Activated CD8-positive, alpha-beta memory T cell treated with anti-CD3 and anti-CD28 coated beads for 48 hours (primary cell): ENCODE data around the gene ZMAT5.
A peak's percentile ranks its signal among the peaks of the same experiment; 100 is the strongest.

ENCODE experiments used
- DNase-seq, 3 experiments: peaks; one replicate each; pipeline ENCODE4 v3.0.0-alpha.2; 2020; ENCODE audit warnings: low read depth in 2 of 3, low spot score in 2 of 3

ZMAT5 gene

DNA sequence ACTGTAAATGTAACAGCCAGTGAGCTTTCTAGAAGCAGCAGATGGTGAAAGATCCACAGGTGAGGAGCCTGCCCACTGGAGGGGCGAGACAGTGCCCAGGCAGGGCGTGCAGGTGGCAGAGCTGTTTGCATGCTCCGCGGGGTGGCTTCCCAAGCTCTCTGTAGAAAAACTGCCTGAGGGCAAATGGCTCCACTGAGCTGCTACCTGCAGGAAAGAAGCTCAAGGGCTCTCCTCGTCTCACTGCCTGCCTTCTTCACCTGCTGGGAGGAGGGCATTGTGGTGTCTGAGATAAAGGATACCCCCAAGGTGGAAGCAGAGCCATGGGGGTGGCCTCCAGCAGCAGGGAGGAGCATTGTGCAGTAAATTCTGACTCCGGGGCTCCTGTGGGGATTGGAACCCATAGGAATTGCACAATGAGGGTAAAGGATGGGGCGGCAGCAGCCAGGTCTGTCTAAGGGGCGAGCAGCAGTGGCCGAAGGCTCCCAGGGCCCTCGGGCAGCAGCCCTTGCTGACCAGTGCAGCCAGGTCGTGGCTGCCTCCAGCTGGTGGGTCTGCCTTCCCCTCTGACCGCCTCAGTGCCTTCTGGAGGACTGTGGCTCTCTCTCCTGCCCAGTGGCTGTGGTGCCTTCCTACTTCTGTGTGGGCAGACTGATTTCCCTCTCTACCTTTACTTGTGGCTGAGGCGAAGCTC, 75.0 kb downstream of the ZMAT5 start:
- DNase-seq = no peak

- DNase-seq = no peak
Measured at GRCh38 chr22:29690476-29690875, 76.3 kb downstream of the ZMAT5 start.

DNA sequence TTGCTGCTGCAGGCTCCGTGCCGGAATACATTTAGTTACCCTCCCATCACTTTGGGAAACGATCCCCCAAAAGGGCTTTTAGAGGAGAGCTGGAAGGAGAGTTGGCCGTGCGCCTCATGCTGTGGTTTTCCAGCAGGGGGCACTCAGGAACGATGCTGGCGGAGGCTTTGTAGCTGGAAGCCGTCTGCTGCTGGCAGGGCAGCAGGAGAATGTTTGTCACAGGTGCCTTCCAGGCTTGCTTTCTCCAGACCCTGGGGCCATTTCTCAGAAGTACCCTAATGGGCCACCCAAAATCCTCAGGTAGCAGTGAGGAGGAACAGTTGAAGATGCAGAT, 77.0 kb downstream of the ZMAT5 start:
- DNase-seq = peak in 1 of 3 experiments; percentile 8

DNA sequence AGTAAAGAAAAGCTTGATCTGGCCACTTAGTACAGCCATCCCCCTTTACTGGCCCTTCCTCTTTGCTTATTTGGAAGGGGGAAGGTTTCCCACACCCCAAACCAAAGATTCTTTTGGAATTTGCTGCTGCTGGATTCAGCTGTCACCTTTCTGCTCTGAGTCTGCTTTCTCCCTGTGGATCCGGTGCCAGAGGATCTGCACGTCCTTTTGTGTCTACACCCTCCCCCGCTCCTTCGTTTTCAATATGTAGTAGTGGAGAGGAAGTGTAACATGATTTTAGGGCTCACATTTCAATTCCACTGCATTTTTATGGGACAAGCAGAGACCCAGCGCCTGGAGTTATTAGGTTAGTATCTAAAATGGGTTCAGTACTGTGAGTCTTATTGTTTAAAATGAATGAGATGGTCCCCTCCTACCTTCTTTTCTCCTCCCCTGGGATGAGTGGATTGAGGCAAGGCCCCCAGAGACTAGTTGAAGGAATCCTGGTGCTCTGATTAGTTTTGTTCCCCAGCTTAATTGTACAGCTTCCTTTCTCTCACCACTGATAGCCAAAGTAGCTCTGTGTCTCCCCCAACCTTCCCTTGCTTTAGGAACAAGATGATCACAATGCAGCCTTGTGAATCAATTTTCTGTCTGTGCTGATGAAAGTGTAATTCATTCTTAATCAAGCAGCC, 77.5 kb downstream of the ZMAT5 start:
- no peak for DNase-seq

DNA sequence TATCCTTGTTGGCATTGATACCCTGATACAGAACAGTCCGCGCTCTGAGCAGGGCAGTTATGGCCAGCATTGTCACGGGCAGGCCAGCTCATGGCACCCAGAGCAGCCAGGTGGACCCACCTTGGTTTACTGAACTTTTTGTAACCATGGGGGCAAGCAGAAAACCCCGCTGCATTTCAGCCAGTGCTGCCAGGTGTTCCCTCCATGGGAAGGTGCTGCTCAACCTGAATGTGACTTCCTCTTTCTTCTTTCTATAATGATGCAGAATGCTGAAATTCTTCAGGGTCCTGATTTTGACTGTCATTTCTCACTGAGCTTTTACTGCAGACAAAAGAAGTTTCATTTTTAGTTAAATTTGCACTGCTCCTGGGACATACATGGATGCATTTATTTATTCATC, 82.6 kb downstream of the ZMAT5 start:
- DNase-seq = no peak

GRCh38 chr22:29683536-29683935, 83.3 kb downstream of the ZMAT5 start:
- DNase-seq = no peak
